GM10847 (cell line): ENCODE results near the gene TRIB2.

ENCODE experiments used
- POLR2A ChIP-seq: IDR thresholded peaks from 2 replicates; pipeline ENCODE4 v1.6.1; 2011; ENCODE audit not compliant: insufficient read length; ENCODE audit errors: extremely low read depth

TRIB2 gene

GRCh38 chr2:12686708-12687283 is 29.9 kb upstream of the TRIB2 start:
- TF ChIP-seq POLR2A: no peak

- TF ChIP-seq POLR2A: no peak
Measured at GRCh38 chr2:12688091-12688490, 28.6 kb upstream of the TRIB2 start.

GRCh38 chr2:12688893-12689292 is 27.8 kb upstream of the TRIB2 start:
- TF ChIP-seq POLR2A: no peak

- TF ChIP-seq POLR2A: no peak
Measured at GRCh38 chr2:12693509-12693908, 23.2 kb upstream of the TRIB2 start.

- TF ChIP-seq POLR2A: no peak
Measured at GRCh38 chr2:12694990-12695774, 21.6 kb upstream of the TRIB2 start.

GRCh38 chr2:12697617-12698016 is 19.1 kb upstream of the TRIB2 start:
- TF ChIP-seq POLR2A: no peak

- no peak for TF ChIP-seq POLR2A
Measured at GRCh38 chr2:12700989-12701388, 15.7 kb upstream of the TRIB2 start.

GRCh38 chr2:12701786-12702167 is 15.0 kb upstream of the TRIB2 start:
- no peak for TF ChIP-seq POLR2A

- TF ChIP-seq POLR2A: no peak
Measured at GRCh38 chr2:12702168-12703121, 14.3 kb upstream of the TRIB2 start.

- TF ChIP-seq POLR2A: no peak
Measured at GRCh38 chr2:12704378-12704777, 12.4 kb upstream of the TRIB2 start.

GRCh38 chr2:12705230-12705629 is 11.5 kb upstream of the TRIB2 start:
- TF ChIP-seq POLR2A: no peak

- no peak for TF ChIP-seq POLR2A
Measured at GRCh38 chr2:12705742-12706141, 11.0 kb upstream of the TRIB2 start.

GRCh38 chr2:12708508-12709206 is 8.1 kb upstream of the TRIB2 start:
- TF ChIP-seq POLR2A: no peak

- no peak for TF ChIP-seq POLR2A
Measured at GRCh38 chr2:12709207-12709522, 7.6 kb upstream of the TRIB2 start.

- TF ChIP-seq POLR2A: no peak
Measured at GRCh38 chr2:12710301-12710700, 6.4 kb upstream of the TRIB2 start.
